GM19240 (cell line): Measurements from ENCODE around the gene PDZRN3.

Experiments
- DNase-seq: peaks from one replicate; pipeline ENCODE4 v3.0.0; 2011; ENCODE audit warnings: low spot score; ENCODE audit not compliant: insufficient read length

The PDZRN3 gene

DNA sequence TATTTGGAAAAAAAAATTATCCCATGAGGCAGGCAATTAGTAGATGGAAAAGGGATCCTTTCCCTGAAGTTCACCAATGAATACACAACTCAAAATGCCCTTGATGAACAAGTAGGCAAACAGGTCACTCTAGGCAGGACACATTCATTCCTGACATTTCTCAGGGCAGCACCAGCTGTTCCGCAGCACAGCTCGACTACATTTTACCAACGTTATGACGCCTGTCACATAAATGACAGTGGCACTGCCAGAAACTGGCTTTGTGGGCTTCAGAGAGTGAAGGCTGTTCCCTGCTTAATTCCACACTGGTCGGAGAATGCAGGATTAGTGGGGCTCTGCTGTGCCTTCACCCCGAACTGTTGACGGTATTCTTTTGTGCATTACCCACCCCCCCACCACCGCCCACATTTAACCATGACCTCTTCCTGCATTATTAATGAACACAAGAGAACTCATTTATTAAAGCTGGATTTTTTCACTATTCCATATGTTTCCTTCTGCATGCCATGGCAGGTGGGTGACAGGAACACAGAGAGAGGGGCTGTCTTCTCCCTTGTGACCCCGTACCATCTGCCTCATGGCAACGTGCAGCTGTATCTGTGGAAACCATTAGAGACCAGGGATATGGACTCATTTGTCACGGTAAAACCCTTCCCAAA lies 197.6 kb downstream of the PDZRN3 start:
- no peak for DNase-seq

DNA sequence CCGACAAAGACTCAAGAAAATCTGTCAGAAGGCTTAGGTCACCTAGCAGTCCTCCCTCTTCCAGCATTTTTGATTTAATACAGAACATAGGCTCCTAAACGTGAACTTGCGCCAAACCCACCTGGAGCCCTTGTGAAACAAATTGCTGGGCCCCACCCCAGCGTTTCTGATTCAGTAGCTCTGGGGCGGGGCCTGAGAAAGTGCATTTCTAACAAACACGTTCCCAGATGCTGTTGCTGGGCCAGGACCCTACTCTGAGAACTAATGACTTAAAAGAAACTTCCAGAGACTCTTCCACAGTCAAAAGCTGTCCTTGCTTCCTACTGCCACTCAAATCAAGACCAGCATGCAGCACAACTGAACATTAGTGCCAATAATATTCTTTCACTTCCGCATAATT lies 198.1 kb downstream of the PDZRN3 start:
- DNase-seq: no peak

DNA sequence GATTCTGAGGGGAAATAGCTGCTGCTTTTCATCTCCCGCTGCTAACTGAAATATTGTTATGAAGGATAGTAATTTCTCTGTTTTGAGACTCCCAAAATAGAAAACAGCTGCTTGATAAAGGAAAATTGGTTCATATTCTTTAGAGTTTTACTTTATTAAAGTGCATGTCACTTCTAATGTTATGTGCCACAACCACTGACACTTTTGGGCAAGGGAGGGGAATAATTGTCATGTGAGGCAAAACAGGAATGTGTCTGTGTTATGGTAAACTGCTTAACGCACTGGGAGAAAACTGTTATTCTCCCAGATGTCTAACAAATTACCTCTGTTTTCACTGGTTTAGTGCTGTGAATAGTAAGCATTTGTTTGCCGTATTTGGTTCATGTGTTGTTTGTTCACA lies 201.6 kb downstream of the PDZRN3 start:
- no peak for DNase-seq

DNA sequence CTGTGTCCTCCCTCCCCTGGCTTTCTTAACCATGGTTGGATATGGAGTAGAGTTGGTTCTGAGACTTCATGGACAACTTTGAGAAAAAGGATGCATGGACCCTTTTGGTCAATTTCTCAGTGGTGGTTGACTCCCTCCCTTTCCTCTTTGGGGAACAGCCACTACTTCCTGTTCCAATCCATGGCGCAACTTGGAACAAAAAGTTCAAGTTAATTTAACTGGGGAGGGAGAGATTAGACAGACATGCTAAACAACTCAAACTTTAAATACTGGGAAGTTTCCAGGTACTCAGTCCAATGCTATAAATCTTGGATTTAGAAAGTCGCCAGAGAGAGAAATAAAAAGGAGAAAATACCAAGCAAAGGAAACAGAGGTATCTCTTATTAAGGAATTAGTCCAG lies 202.2 kb downstream of the PDZRN3 start:
- DNase-seq: no peak

DNA sequence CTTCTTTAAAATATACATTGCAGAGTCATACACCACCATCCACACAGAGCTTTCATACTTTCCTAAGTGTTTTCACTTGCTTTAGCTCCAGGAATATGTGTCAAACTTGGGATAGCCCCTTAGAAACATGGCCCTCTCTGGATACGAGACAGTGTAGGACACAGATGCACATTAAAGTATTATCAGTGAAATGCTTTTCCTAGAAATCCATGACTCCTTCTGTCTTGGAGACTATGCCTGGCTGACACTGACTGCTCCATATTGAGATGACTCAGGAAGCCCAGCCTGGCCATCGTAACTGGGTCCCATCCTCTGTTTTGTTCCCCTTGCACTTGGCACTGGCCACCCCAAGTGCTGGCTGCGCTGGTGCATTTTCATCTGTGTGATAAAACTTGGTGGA lies 204.8 kb downstream of the PDZRN3 start:
- no peak for DNase-seq

DNA sequence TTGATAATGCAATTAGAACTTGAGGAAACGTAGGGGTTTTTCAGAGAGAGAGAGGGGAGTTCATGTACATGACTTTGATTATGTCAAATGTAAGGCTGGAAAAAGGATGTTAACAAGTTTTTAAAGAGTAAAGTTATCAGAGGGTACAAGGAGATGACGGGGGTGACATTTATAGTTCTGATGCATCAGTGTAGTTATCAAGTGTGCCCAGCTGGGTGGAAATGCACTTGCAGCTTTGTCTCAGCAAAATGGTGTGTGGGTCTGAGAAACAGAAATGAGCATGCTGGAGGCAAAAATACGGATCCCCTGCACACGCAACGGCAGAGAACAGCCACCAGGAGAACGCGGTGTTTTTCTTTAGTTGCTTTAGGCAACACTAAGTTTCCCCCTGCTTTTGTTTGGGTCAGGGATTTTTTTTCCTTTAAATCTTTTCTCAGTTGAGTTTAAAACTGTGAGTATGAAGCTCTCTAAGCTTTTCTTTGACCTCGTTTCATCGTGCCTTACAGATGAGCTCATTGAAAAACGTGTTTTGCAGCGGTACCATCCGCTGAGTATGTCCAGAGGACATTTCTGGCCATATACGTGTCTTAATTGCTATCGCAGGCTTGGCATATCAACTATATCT lies 205.4 kb downstream of the PDZRN3 start:
- no peak for DNase-seq

DNA sequence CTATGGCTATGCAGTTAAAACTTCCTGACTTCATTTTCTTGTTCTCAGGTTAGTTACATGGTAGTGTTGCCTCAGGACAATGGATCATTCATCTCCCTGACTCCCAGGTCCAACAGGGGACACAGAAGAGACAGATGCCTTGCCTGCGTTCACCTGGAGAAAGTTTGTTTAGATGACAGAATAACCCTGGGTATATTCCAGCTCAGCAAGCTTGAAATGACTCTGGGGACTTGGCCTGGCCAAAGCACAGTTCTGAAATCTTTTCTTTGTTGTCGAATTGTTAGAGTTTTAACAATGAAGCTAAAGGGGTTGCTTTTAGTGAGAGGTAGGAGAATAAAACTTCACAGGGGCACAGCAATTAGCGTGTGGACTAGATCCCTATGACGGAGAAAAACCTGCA lies 206.1 kb downstream of the PDZRN3 start:
- DNase-seq: no peak

DNA sequence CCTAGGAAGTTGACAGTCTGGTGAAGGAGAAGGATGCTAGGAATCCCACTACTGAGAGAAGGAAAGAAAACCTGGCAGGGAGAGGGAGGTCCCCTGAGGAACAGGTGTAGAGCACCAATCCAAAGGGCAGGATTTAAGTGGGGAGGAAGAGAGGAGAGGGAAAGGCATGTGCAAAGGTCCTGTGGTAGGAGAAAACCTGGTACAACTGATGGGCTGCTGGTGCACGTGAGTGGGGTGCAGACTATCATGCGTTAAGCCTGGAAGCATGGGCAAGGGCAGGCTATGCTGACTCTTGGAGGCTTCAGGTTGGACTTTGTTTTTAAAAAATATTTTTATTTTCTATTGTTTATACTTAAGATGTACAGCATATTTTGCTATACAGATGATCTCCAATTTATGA lies 209.6 kb downstream of the PDZRN3 start:
- no peak for DNase-seq

DNA sequence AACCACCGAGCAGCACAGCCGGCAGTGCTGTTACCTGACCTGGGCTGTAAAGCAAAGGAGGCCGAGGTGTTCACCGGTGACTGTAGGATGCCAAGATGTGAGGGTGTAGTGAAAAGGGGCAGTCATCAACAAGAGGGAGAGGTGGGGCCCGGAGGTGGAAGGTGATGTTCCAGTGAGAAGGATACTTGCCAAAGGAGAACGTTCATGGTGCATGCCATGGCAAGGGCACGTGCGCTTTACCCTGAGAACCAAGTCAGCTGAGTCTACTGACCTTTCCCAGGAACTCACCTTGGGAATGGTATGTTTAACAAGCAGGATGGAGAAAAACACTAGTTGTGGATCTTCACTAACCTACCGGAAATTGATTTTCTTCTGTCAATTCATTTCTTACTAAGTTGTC lies 211.1 kb downstream of the PDZRN3 start:
- no peak for DNase-seq

DNA sequence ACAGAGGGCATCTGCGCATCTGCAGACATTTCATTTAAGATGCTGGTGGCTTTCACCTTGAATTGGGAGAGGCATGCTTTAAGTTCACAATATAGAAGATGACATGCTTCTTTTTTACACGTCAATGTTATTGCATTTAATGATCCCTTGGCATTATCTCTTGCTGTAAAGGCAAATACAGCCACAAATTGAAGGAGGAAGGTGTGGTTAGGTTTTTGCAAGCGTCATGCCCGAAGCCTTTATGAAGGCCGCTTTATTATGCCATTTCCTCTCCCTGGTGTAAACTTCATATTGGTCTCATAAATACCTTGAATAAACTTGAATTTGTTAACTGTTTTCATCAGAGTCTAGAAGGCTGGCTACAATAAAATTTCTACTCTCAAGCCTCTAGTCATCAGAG lies 212.7 kb downstream of the PDZRN3 start:
- DNase-seq: no peak

DNA sequence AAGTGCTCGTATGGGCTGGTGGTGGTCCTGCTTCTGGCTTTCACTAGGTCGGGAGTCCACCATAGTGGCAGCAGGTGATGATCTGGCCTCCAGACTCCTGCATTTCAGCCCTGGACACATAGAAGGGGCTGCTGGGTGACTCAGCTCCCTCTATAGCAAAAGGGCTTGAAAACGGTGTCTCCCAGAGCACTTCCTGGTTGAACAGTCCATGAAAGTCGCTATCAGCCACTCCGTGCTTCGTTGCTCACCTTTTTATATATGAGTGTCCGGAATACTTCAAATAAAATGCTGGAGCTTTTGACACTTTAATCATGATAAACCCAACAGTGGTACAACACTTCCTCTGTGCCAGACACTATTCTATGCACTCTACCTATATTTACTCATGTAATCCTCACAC lies 213.2 kb downstream of the PDZRN3 start:
- no peak for DNase-seq

DNA sequence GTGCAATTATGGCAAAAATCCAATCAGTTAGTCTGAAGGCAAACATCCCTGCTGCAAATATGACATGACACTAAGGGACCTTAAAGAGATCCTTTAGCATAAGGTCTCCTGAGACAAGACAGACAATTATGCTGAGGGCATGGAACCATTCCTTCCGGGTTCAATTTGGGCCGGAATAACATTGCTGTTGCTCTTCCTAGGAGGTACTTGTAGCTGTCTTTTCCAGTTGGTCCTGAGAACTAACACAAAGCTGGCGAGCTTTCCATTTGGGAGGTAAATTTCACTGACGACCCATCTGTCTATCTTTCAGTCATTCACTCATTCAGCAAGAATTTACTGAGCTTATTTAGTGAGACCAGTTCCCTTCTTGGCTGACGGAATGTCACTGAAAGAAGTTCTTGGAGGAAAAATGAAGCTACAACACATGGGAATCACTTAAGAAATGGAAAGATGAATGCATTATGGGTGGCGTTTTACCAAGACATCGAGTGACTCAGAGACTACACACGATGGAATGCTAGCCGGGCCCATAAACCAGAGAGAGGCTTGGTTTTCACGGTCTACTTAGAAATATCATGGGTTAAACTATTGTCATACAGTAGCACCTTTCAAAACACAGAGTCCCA lies 215.5 kb downstream of the PDZRN3 start:
- no peak for DNase-seq

DNA sequence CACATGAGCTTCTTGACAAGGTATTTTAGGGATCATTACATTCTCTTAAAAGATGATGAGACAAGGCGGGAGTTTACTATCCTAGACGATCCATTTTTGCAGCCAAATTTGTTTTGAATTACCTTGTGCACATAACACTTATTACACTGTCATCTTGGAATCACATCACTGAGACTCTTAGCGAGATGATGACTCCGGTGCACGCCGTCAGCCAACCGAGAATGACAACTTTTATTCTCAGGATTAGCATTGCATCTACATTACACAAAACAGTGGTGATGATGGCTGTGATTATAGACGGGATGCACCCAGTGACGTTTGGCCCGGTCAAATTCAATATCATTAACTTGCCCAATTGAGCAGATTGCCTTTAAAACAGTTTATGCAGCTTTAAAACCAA lies 216.1 kb downstream of the PDZRN3 start:
- DNase-seq: no peak

DNA sequence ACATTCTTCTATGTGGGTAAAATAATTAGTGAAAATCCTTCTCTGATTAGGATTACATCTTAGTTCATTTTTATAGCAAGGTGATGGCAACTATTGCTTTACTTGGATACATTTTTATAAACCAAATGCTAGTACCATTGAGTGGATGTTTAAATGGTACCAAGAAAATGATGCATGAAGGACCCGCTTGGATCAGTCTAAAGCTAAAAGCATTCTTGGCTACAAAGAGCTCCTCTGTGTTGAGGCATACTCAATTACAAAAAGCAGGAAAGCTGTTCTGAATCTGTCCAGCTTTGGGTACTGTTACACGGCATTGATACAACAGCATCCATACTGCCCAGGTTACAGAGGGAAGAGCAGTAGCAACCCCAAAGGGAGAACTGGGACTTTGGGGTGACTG lies 217.2 kb downstream of the PDZRN3 start:
- no peak for DNase-seq

DNA sequence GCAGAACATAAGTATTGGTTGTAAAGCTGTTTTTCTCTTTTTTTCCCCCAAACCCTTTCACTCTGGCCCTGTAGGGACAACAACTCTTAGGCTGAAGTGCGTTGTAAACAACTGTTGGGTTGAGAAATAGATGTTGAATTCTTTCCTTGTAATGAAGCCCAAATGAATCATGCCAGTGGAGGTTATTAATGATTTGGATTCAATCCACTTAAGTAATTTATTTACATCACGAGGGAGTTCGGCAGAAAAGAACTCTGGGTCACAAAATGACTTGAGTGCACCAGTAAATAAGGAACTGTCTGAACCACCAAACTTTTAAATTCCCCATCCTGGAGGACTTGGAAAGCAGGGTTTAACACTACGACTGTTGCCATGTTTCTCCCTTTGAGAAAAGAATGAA lies 218.9 kb downstream of the PDZRN3 start:
- DNase-seq: no peak

DNA sequence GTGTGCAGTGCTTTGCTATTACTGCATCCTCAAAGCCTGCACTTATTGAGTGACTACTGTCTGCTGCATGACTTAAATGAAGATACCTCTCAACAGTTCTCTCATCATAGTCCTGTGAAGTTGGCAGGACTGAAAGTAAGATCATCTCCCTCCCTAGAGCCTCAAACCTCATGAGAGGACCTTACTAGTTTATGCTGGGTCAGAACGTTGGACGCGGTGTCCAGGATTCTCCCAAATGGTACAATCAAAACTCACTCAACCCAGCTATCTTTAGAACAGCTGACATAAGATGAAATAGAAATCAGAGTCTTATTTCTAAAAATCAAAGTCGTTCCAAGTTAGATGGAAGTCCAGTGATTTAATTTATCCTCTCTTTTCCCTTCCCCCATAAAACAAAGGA lies 219.7 kb downstream of the PDZRN3 start:
- no peak for DNase-seq

DNA sequence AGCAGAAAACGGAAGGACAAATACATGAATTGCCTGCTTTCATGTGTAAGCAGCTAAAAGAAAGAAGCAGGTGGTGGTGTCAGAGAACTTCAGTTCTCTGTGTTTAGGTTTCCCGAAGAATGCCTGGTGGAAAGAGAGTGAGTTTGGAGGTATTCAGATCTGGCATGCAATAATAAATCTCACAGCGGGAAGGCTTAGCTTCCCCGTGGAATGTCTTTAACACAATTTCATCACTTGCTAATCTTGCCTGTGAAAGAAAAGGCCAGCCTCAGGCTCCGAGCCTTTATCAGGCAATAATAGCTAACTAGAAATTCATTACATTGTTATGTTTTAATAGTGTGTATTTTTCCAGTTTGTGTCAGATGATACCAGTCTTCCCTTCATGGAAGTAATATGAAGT lies 220.3 kb downstream of the PDZRN3 start:
- no peak for DNase-seq

DNA sequence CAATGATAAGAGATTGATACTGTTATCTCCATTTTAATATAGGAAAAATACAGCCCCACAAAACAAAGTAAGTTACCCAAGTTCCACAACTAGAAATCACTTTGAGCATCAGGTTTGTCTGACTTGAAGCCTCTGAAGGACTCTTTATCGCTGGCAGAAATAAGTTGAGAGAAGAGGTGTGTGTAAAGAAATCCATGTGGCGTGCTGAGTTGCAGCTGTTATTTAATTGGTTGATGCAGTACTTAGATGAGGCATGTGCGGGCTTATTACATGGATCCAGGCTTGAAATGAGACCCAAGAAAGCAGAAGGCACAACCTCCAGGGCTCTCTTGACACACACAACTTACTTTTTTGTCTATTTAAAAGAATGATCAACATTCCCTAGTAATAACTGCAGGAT lies 221.3 kb downstream of the PDZRN3 start:
- DNase-seq: no peak

DNA sequence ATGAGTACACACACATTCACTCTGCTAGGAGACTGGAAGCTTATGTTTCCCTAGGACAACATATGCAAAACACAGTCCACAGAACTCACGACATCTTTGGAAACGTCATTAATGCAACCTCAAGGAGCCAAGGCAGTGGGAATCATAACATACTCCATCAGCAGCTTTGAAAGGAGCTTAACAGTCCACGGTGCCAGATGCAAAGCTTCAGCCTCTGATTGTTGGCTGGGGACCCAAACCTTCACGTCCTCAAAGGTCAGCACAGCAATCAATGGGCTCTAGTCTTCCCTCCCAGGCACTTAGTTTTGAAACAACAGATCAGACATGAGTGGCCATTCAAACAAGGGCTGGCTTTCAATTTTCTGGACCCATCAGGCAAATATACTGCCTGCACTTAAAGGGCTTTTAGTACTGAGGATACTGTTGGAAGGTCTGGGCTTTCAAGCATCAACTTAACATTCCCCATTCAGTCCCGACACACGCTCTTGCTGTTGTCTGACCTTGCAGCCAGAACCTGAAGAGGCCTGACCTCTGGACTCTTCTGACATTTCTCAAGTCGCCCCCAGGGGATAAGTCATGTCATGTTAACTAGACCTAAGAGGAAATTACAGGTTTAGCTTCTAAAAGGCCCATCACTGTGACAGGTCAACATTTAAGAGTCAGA lies 223.0 kb downstream of the PDZRN3 start:
- no peak for DNase-seq

DNA sequence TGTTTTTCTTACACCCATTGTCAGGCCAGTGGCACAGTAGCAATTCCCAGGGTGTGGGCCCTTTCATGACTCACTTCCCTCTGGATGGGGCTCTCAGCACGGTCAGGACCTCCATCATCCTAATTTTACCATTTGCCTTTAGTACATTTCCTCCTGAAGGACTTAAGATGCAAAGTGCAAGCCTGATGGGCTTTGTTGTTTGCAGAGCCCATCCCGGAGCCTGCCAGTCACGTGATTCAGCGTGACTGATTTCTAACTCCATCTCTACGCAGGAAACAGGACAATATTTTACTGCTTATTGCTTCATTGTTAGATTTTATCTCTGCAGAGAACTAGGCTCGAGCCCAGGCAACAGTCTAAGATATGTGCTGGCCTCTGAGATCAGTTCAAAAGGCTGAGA lies 223.7 kb downstream of the PDZRN3 start:
- no peak for DNase-seq

DNA sequence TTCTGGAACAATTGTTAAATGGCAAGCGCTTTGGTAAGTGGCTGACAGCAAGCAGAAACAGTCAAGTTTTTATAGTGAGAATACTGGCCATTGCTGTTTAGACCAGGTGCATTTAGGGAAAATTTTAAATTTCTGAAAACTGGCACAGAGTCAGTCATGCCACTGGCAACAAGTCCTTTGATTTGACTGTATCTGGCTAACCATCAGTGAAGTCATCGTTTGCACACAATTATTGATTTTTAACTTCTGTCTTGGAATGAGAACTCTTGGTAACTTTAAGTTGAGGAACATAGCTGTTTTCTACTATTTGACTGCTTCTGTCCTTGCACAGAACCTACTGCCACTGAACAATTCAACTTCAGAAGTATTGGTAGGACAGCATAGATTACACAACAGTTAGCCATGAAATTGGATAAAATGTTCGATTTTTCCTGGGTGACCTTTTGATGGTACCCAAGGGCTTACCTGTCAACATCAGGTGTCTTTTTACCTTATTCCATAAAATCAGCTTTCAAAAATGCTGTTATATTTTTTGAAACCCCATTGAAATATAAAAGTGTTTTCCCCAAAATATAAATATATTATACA lies 225.0 kb downstream of the PDZRN3 start:
- no peak for DNase-seq

DNA sequence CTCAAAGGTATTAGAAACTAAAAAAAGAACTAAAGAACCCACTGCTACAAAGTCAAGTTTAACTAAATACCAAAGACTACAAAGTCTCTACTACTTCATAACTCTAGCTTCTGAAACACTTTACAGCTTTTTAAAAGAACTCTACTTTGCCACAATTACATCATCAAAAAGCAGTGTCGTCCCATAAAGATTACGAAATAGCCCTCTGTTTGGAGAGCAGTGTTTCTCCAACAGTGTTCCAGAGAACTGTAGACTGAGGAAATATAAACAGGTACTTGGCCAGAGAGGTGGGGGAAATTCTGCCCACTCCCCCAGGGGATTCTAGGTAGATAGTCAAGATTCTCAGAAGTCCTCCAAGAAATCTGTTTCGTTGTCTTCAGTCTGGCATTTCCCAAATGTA lies 225.6 kb downstream of the PDZRN3 start:
- no peak for DNase-seq
